HG02970 (cell line): ENCODE measurements around the gene KIAA1671.
"Not testable (repeated sequence)": the region's sequence is repeated elsewhere in the genome, so short reads cannot be mapped to it uniquely, and the experiment has no call there.

Source experiments
- ATAC-seq: cut with Tn5 transposase; IDR thresholded peaks from one replicate; pipeline ENCODE4 v1.9.1; 2021; ENCODE audit warnings: mild to moderate bottlenecking, moderate library complexity, moderate number of reproducible peaks; ENCODE audit not compliant: unreplicated experiment, low FRiP score

Gene KIAA1671

DNA sequence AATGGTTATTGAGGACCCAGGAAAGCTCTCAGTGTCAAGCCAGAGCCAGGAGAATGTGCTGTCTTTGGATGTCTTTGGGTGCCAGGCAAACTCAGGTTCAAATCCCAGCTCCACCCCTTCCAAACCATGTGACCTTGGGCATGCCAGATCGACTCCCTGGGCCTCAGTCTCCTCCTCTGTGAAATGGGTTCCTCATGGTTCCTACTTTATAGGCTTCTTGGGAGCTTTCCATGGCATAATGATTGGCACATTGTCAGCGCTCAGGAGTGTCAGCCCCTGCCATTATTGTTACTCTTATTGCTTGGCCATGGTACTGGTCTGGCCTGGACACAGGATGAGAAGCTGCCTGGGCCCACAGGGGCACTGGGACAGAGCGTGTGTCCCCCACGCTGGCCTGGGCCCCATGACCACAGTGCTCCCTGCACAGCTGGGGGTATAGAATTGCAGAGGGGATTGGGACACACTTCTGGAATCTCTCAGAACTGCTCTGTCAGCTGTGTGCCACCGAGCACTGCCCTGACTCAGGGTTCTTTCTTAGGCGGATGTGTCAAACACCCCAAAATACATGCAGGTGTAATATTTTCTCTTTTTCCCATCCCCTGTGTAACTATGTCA lies 209.5 kb downstream of the KIAA1671 start:
- no peak for ATAC-seq

DNA sequence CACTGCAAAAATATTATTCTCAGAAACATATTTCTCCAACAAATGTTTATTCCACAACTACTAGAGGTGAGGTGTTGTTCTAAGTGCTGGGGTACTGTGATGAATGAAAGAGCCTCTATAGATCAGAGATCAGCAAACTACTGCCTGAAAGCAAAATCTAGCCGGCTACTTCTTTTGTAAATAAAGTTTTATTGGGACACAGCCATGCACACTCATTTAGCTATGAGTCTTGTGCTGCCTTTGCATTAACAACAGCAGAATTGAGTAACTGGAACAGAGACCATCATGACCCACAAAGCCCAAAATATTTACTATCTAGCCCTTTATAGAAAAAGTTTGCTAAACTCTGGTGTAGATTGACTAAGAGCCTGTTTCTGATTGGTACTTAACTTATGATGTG lies 210.0 kb downstream of the KIAA1671 start:
- ATAC-seq, result no peak

DNA sequence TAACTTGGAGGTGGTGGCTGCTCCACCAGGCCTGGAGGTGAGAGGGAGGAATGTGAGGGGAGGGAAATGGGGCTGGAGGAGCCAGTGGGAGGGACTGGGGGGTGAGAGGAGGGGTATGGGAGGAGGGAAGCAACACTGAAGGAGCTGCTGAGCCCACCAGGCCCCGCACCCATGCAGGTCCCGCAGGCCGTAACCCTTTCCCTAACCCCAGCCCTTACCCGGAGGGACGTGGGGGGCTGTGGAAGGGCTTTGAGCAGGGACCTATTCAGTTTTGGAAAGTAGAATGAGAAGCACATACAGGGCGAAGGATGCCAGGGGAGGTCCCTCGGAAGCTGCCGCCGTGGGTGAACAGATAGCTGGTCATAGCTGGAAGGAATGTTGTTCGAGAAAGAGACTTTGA lies 213.3 kb downstream of the KIAA1671 start:
- ATAC-seq, result no peak

DNA sequence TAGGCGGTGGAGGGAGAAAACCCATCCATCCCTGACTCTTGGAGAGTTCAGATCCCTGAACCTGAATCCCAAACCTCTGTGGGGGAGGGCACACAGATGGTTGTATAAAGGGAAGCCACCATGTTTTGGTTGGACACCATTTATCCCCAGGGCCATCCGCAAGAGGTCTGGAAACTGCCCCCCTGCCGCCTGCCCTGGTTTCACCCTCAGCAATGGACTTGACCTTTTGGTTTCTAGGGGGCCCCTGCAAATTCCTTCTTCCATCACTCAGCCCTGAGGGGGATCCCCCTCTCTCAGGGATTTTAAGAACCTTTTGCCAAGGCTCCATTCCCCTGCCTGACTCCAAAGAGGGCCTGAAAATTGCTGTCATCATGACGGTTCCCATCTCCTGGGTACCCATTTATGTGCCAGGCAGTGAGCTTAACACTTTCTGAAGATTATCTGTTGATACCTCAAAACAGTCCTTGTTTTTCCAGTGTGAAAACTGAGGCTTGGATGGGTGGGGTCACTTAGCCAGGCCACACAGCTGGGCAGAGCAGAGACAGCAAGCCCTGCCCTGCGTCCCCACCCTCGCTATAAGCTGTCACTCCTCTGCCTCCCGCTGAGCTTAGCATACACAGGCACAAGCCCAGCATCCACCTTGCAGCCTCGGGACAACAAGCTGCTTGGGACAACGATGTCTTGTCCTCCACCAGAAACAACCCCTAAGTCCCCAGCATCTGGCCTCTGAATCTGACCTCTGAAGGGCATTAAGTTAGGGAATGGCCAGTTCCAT lies 213.9 kb downstream of the KIAA1671 start:
- ATAC-seq, result no peak

DNA sequence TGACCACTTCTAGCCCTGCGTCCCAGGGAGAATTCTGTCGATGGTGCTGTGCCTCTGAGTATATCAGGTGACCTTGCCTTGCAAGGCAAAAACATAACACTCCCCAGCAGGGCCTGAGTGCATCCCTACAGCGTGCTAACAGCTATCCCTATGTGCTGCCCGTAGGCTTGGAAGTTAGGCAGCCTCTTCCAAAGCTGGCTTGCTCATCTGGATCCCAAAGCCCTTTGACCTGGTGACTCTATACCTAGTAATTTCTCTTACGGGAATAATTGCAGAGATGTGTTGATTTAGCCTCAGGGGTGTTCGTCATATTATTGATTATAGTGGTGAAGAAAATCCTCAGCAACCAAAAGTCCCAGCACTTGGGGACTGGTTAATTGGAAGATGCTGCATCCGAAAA lies 214.6 kb downstream of the KIAA1671 start:
- no peak for ATAC-seq

DNA sequence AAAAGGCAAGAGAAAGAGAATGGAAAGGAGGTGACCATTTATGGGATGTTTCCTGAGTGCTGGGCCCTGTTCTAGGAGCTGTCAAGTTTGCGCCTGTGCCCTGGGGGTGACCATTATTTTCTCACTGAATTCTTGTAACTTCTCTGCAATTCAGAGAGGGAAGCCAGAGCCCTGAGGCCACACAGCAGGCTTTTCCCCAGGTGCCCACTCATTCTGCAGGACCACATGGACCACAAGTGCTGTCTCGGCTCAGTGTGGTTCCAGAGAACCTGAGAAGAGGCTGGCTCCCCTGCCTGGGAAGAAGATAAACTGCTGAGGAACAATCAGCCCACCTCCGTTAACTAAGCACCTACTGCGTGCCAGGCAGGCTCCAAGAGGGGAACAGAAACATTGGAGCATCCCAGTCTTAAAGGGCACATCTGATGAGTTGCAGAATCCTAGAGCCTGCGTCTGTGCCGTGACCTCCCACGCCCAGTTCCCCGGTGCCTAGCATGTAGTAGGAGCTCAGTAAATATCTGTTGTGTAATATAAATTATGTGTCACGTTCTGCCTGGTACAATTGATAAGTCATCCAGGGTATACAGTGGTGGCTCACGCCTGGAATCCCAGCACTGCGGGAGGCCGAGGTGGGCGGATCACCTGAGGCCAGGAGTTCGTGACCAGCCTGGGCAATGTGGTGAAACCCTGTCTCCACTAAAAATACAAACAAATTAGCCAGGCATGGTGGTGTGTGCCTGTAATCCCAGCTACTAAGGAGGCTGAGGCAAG lies 215.5 kb downstream of the KIAA1671 start:
- ATAC-seq, result no peak

DNA sequence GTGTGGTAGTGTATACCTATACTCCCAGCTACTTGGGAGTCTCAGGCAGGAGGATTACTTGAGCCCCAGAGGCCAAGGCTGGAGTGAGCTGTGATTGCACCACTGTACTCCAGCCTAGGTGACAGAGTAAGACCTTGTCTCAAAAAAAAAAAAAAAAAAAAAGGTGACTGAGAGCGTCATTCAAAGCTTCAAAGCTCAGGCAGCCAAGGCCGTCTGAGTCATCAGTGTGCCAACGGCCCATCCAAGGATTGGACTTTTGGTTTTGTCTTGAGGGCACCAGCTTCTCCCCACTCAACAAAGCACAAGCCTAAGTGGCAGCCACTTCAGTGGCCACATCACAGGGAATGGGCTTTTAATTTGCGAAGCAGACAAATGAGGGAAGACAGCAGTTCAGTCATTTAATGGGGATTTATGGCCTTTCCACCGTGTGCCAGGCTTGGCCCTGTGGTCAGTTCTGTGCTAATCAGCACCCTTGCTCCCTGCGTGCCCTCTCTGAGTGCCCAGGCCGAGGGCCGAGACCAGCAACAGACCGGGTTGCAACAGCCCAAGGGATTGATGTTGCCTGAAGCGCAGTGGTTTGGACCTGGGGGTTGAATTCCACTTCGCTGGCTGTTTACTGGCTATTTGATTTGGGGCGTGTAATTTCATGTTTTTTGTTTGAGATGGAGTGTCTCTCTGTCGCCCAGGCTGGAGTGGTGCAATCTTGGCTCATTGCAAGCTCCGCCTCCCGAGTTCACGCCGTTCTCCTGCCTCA lies 216.9 kb downstream of the KIAA1671 start:
- no peak for ATAC-seq

DNA sequence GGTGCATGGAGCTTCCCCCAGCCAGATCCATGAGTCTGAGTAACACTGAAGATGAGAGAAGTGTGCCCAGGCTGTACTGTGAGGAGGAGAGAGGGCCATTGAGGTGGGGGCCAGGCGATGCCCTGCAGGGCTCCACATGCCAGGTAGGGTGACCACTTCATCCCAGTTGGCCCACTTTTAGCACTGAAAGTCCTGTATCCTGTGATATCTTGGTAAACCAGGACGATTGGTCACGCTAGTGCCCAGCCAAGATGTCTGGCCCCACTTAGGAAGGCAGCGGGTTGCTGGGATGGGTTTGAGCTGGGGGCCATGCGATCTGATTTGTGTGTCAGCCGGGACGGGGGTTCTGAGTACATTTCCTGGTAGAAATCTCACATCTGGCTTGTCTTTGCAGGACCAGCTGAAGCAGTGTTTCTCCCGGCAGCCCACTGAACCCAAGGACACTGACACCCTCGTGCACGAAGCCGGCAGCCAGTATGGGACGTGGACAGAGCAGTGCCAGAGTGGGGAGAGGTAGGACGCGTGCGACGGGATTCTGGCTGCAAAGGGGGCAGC lies 218.0 kb downstream of the KIAA1671 start:
- no peak for ATAC-seq

DNA sequence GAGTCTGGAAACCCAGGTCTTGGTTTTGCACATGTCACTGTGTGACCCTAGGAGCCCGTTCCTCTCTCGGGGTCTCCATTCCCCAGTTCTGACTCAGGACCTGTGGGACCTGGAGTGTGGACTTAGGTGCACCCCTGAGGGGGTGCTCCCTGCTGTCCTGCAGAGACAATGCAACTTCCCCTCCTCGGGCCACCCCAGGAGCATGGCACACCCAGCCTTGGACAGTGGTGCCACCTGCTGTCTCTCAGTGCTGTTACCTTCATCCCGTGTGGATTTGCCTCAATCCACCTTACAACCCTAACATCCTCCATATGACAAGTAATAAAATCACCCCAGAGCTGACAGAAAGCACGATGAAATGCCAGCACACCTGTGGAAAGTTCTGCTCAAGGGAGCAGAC lies 219.6 kb downstream of the KIAA1671 start:
- ATAC-seq, result no peak

DNA sequence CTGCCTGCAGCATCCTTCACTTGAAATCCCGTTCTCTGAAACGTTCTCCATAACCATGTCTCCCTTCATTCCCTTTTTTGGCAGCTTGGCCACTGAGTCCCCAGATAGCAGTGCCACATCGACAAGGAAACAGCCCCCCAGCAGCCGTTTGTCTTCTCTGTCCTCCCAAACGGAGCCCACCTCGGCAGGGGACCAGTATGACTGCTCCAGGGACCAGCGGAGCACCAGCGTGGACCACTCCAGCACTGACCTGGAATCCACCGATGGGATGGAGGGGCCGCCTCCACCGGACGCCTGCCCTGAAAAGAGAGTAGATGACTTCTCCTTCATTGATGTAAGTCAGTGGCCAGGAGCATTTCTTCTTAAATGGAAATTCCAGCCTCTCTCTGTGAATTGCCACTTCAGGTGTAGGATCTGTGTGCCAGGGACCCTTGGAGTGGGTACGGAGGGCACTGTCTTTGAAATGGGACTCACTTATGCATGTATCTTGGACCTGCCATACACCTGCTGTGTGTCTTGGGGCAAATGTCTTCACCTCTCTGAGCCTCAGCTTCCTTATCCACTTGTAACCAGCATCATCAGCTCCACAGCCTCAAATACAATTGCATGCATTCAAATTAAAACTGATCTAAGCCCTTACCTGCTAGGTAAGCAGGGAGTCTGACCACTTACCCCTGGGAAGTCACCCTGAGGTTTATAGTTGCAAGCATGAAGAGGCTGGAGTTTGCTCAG lies 221.8 kb downstream of the KIAA1671 start:
- no peak for ATAC-seq

DNA sequence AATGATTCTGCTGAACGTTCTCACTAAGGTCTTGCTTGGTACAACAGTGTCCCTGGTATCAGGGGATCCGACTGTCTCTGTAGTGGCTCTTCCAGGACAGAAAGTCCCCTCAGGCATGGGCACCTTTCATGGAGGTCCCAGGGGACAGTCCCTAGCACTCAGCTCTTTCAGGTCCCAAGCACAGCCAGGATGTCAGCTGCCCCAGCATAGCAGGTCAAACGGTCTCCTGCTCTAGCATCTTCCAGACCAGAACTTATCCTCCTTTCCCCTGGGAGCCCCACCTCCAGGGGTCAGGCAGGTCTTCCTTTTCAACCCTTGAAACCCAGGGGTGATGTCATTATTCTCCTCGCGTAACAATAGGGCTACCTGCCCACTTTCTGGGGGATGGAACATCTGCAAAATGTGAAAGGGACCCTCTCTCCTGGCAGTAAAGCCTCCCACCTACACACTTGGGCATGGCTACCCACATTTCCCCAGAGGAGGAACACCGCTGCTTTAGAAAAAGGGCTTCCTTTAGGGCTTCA lies 222.4 kb downstream of the KIAA1671 start:
- ATAC-seq, result no peak

DNA sequence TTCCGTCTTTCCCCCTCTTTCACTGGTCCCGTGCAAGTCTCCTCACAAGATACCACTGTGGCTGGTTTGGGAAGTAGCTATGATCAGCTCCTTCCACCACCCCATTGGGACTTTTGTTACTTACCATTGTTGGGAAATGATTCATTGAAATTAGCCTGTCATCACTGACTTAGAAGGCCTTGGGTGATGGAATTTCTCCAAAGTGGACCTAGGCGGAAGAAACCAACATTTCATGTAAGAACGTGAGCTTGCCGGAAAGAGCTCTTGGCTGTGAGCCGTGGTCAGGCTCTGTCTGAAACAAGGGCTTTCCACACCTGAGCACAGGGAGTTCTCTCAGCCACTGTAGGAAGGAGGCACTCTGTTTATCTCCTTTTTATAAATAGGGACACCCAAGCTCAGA lies 223.7 kb downstream of the KIAA1671 start:
- ATAC-seq, result no peak

DNA sequence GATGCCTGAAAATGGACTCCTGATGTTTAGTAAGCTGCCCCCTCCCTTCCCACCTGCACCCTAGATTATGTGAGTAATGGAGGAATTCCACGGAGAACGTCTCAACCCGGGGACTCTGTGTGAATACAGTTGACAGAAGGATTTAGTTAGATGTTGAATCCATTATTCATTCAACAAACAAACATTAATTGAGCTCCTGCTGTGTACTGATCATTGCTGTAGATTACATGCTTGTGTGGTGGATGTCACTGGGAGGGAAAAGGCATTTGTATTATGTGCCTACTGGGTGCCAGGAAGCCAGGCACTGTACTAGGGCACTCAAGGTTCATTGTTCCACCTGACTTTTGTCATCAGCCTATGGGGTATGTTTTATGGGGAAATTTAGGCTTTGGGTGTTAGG lies 224.3 kb downstream of the KIAA1671 start:
- no peak for ATAC-seq

DNA sequence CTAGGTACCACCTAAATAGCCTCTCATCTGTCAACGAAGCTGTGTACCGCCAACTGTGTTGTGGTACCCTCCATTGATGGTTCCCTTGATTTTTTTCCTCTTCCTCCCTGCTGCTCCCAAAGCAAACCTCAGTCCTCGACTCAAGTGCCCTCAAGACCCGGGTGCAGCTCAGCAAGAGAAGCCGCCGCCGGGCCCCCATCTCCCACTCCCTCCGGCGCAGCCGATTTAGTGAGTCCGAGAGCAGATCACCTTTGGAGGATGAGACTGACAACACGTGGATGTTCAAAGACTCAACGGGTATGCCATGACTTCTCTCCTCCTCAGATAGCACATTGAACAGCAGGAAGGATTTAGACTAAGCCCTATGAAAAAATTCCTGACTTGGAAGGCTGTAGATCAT lies 224.7 kb downstream of the KIAA1671 start:
- ATAC-seq, result no peak

DNA sequence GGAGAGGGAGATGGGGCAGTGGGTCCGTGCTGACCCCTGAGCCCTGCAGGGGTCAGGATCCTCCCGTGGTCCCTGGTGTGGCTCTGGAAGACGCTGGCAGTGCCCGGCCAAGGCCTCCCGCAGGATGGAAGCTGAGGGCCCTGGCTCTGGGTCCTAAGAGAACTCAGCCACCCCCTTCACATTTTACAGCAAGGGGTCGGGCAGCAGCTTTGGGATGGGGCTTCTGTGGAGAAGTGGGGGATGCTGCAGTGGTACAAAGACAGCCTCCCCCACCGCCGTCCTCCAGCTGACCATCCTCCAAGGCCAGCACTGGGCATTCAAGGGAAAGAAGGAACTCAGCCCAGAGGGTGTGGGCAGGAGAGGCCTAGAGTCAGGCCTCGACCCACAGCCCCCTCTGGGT lies 225.4 kb downstream of the KIAA1671 start:
- no peak for ATAC-seq

DNA sequence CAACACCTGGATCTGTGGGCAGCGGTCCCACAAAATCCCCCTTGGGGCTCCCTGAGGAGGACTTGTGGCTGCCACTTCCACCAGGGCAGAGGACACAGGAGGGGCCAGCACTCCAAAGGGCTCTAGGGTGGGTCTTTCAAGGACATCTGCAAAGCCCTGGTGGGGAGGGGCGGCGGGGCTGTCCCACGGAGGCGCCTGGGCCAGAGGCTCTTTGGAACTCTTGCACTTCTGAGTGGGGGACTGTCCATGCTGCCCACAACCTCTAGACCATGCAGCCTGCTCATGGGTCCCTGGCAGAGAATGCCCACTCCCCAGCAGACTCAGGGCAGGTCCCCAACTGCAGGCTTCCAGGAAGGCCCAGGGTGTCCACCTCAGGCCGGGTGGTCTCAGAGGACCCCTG lies 225.8 kb downstream of the KIAA1671 start:
- ATAC-seq, result not testable (repeated sequence)

DNA sequence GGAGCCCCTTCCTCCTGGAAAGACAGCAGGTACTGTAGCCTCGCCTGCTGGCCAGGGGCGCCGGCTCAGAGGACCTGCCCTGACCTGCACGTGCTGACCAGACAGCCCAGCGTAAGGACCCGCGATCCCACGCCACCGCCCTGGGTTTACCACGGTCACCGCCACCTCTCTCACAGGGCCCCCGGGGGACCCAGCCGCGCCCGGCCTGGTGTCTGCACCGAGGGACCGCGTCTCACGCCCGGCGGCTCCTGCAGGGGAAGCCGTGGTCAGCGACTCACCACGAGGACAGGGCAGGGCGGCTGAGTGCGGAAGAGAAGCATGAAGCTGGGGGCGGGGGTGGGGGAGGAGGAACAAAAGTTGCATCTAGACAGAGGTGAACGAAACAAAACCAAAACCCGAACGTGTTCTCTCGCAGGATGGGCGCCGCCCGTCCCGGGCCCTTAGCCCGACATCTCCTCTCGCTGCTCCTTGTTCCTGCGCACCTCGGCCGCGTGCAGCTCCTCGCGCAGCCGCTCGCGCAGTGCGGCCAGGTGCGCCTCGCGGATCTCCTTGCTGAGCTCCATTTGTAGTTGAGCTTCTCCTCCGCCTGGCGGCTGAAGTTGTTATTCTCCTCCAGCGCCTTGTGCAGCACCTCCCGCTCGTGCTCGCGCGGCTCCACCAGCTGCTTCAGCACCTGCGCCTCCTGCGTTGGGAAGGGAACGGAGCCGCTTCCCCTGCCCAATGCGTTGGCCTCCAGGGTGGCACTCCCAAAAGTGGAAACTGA lies 226.5 kb downstream of the KIAA1671 start:
- not testable (repeated sequence) for ATAC-seq

DNA sequence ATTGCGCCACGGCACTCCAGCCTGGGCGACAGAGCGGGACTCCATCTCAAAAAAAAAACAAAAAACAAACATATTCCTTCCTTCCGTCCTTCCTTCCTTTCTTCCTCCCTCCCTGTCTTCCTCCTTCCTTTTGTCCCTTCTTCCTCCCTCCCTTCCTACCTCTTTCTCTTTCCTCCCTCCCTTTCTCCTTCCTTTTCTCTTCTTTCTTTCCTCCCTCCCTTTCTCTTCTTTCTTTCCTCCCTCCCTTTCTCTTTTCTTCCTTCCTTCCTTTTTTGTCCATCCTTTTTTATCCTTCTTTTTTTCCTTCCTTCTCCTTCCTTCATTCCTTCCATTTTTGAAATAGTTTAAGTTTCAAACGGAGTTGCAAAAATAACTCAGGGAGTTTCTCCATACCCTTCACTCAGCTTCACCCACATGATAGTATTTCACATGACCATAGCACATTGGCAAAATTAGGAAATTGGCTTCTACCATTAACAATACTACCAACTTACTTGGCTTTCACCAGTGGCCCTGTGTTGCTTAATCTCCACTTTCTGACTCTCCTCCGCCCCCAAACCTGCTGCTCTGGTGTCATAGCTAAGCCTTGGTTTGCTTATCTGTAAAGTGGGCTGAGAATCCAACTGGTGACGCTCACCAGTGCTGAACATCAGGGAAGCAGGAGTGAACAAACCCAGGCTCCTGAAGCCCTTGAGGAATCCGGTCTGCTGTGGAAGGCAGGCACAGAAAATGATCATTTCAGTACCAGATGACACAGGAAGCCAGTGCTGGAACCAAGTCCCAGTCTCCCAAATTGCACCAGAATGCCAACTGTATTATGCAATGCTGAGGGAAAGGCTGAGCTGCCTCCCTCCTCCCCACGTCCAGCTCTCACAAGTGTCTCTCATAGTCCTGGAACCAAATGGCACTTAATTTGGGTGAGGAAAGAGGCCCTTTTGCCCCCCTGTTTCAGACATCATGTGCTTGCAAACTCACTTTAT lies 229.9 kb downstream of the KIAA1671 start:
- no peak for ATAC-seq
